Measurements from ENCODE around the gene KBTBD4. TPM values are rescaled to one million over a fixed set of nuclear protein-coding genes. Genes with fewer than 3 reads are reported as not detected.

The KBTBD4 gene
- total and polyA plus RNA-seq, 8 donors = 3.5 to 13.0 (median 6.7) TPM

- FAIRE-seq (no peak), ATAC-seq (peak in 2 of 4 donors; percentile 18 to 52), DNase-seq (no peak)
- no peak for TF ChIP-seq CTCF (IDR thresholded peaks at IDR 0.05)
- intact Hi-C loops (cut with DNase I) = no loop called here
- WGBS, 2 donors = 50 to 52% methylated on average over 3 of the region's 3 CpGs
- no peaks in the 10 kb centered on the region for H3K9me3 ChIP-seq
- peaks cover 2 to 20% (median 6%) of the 10 kb centered on the region in 3 donors for H3K36me3 ChIP-seq
- no peaks in the 10 kb centered on the region for H3K27me3 ChIP-seq
- no peaks in the 10 kb centered on the region for H3K4me1 ChIP-seq
- H3K27ac ChIP-seq = no peak overlapping the region
- H3K4me3 ChIP-seq = no peak overlapping the region
Observed at GRCh38 chr11:47617417-47617809, 38.6 kb upstream of the KBTBD4 start.

GRCh38 chr11:47616726-47617416 lies 38.1 kb upstream of the KBTBD4 start:
- intact Hi-C loops (cut with DNase I) = no loop called here
- Histone ChIP-seq H3K27ac (no peak overlapping the region), H3K36me3 (peaks cover 0 to 15% (median 6%) of the 10 kb centered on the region in 3 donors), H3K4me3 (no peak overlapping the region), H3K9me3 (no peaks in the 10 kb centered on the region), H3K4me1 (no peaks in the 10 kb centered on the region), H3K27me3 (no peaks in the 10 kb centered on the region)
- ATAC-seq = peak; percentile 46 to 86 (median 78)
- DNase-seq = peak in 2 of 6 donors; percentile 27 to 40
- FAIRE-seq = no peak
- WGBS, 2 donors = 83 to 88% methylated on average over 10 of the region's 10 CpGs
- TF ChIP-seq CTCF (IDR thresholded peaks at IDR 0.05) = peak in 2 of 4 donors; percentile 10 to 11

DNA sequence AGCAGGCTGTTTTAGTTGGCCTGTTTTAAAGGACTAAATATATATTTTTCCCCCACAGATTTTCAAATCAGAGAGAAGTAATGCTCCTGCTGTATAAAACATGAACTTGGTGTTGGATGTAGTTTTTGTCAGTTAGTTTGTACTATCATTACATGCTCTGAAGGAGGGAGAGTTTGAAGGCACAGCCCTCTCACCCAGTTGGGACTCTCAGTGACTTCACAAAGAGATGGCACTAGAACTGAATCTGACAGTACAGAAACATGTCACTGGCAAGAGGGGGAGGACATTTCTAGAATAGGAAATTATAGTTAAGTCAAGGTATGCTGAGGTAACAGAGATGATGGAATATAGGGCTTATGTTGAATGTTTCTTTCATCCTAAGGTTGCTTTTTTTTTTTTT lies 36.5 kb upstream of the KBTBD4 start:
- intact Hi-C loops (cut with DNase I) = no loop called here
- Histone ChIP-seq H3K4me3 (no peak overlapping the region), H3K27ac (no peak overlapping the region), H3K36me3 (peaks cover 0 to under 1% (median 0%) of the 10 kb centered on the region in 3 donors), H3K27me3 (no peaks in the 10 kb centered on the region), H3K4me1 (no peaks in the 10 kb centered on the region), H3K9me3 (no peaks in the 10 kb centered on the region)
- no peak for ATAC-seq
- no peak for TF ChIP-seq CTCF (IDR thresholded peaks at IDR 0.05)
- FAIRE-seq = no peak
- DNase-seq = no peak

GRCh38 chr11:47611348-47611794 lies 32.6 kb upstream of the KBTBD4 start:
- H3K27me3 ChIP-seq = no peaks in the 10 kb centered on the region
- DNase-seq (no peak), ATAC-seq (peak in 2 of 4 donors; percentile 55 to 72), FAIRE-seq (no peak)
- WGBS, 2 donors = 76 to 83% methylated on average over 6 of the region's 6 CpGs
- intact Hi-C loops (cut with DNase I) = no loop called here
- no peak for TF ChIP-seq CTCF (IDR thresholded peaks at IDR 0.05)
- H3K4me3 ChIP-seq = no peak overlapping the region
- no peaks in the 10 kb centered on the region for H3K36me3 ChIP-seq
- H3K27ac ChIP-seq = no peak overlapping the region
- no peaks in the 10 kb centered on the region for H3K9me3 ChIP-seq
- H3K4me1 ChIP-seq = no peaks in the 10 kb centered on the region

GRCh38 chr11:47609675-47610074 lies 30.9 kb upstream of the KBTBD4 start:
- DNase-seq (no peak), FAIRE-seq (no peak), ATAC-seq (no peak)
- WGBS, 2 donors = 81 to 83% methylated on average over 3 of the region's 3 CpGs
- no peak overlapping the region for H3K27ac ChIP-seq
- intact Hi-C loops (cut with DNase I) = no loop called here
- no peak overlapping the region for H3K4me3 ChIP-seq
- H3K9me3 ChIP-seq = no peaks in the 10 kb centered on the region
- TF ChIP-seq CTCF (IDR thresholded peaks at IDR 0.05) = no peak
- H3K4me1 ChIP-seq = peaks cover 4 to 12% (median 4%) of the 10 kb centered on the region in 3 donors
- H3K27me3 ChIP-seq = no peaks in the 10 kb centered on the region
- H3K36me3 ChIP-seq = no peaks in the 10 kb centered on the region
